Endothelial cell of umbilical vein (primary cell): ENCODE measurements around the gene RDX. TPM values are rescaled to one million over a fixed set of nuclear protein-coding genes. Genes with fewer than 3 reads are reported as not detected.

Experiments
- BruUV-seq: library from RNA; stranded (reverse); fragments of 400-500 nt; replicated peaks from 2 replicates; lab custom pipeline; 2021; lab: Mats Ljungman, UMichigan
- CTCF ChIA-PET: fragments of 300-600, 350-600 bp; sonication (Branson Sonifier 250); formaldehyde crosslinking; loops from one replicate; lab custom pipeline; 2021; ENCODE audit warnings: antibody characterized with exemption, inconsistent platforms; lab: Charles Lee
- POLR2A ChIA-PET: fragments of 300-600, 350-600 bp; sonication (Branson Sonifier 250); formaldehyde crosslinking; loops from one replicate; lab custom pipeline; 2021; ENCODE audit warnings: antibody characterized with exemption, inconsistent platforms; lab: Charles Lee
- DNase-seq: peaks from one replicate; pipeline ENCODE4 v3.0.0-alpha.2; 2011; ENCODE audit warnings: low read depth, low spot score
- FAIRE-seq: peaks from 2 replicates; lab custom pipeline; 2011; peaks lifted over from hg19 to GRCh38; lab: Jason Lieb, UNC
- H2AFZ ChIP-seq: 2 replicates; pipeline ENCODE4 v1.6.0; 2012; ENCODE audit warnings: low read depth, low read length, control low read depth, inconsistent platforms
- H3K27ac ChIP-seq: 2 replicates; pipeline ENCODE4 v1.5.1; 2011; ENCODE audit warnings: low read depth, mild to moderate bottlenecking, control low read depth, low read length, moderate library complexity; ENCODE audit not compliant: insufficient read depth
- H3K27me3 ChIP-seq, 2 experiments: 2 replicates each; pipeline versions ENCODE4 v1.6.0 to v1.6.1; 2011; ENCODE audit warnings: low read length in 2 of 2, mixed read lengths in 1 of 2; ENCODE audit not compliant: control insufficient read depth in 2 of 2, insufficient read depth in 2 of 2
- H3K36me3 ChIP-seq, 2 experiments: 2 replicates in 1 of 2; 3 replicates in 1 of 2; pipeline ENCODE4 v1.5.1; 2011; ENCODE audit warnings: low read length in 2 of 2, mild to moderate bottlenecking in 1 of 2, moderate library complexity in 1 of 2; ENCODE audit not compliant: control insufficient read depth in 2 of 2, insufficient read depth in 2 of 2; ENCODE audit errors: extremely low read depth in 1 of 2
- H3K4me1 ChIP-seq: 3 replicates; pipeline ENCODE4 v1.5.1; 2011; ENCODE audit warnings: mild to moderate bottlenecking, low read length; ENCODE audit not compliant: control insufficient read depth, insufficient read depth; ENCODE audit errors: extremely low read depth
- H3K4me2 ChIP-seq: 2 replicates; pipeline ENCODE4 v1.6.1; 2011; ENCODE audit warnings: low read length, control low read depth, mixed read lengths; ENCODE audit not compliant: insufficient read depth
- H3K4me3 ChIP-seq, 3 experiments: fragments of 200-600 bp in 1 of 3; sonication (generic), shearing (Covaris generic) in 1 of 3; replicated peaks in 1 of 3; 2 replicates each; pipeline ENCODE4 v1.5.1; 2011 to 2016; ENCODE audit warnings: control low read depth in 3 of 3, low read length in 3 of 3, mild to moderate bottlenecking in 2 of 3, inconsistent platforms in 1 of 3, low read depth in 1 of 3, moderate library complexity in 1 of 3; ENCODE audit not compliant: insufficient read depth in 1 of 3
- H3K79me2 ChIP-seq: 2 replicates; pipeline ENCODE4 v1.6.0; 2012; ENCODE audit warnings: low read length, inconsistent platforms; ENCODE audit not compliant: control insufficient read depth, insufficient read depth
- H3K9ac ChIP-seq: replicated peaks from 2 replicates; pipeline ENCODE3; 2011; ENCODE audit warnings: low read length, control low read depth; ENCODE audit not compliant: insufficient read depth; ENCODE audit errors: extremely low read depth
- H3K9me1 ChIP-seq: replicated peaks from 3 replicates; pipeline ENCODE4 v1.6.0; 2011; ENCODE audit warnings: mild to moderate bottlenecking, low read length; ENCODE audit not compliant: control insufficient read depth, insufficient read depth; ENCODE audit errors: extremely low read depth
- H3K9me3 ChIP-seq: replicated peaks from 2 replicates; pipeline ENCODE4 v1.5.1; 2012; ENCODE audit warnings: low read length, inconsistent platforms; ENCODE audit not compliant: control insufficient read depth, insufficient read depth
- H4K20me1 ChIP-seq: replicated peaks from 2 replicates; pipeline ENCODE3; 2011; ENCODE audit warnings: mild to moderate bottlenecking, low read length; ENCODE audit not compliant: control insufficient read depth, insufficient read depth; ENCODE audit errors: extremely low read depth
- CTCF ChIP-seq, 2 donors: IDR thresholded peaks; 1 replicate in 1 of 2; 2 replicates in 1 of 2; pipeline ENCODE4 v1.5.1; 2011; ENCODE audit warnings: low read length in 2 of 2, mild to moderate bottlenecking in 2 of 2, moderate library complexity in 2 of 2, control low read depth in 1 of 2, inconsistent platforms in 1 of 2, low read depth in 1 of 2; ENCODE audit not compliant: insufficient read depth in 1 of 2; ENCODE audit errors: extremely low read depth in 1 of 2
- EZH2 ChIP-seq: IDR thresholded peaks from 2 replicates; pipeline ENCODE4 v1.6.1; 2012; ENCODE audit warnings: borderline replicate concordance, low read depth, mild to moderate bottlenecking, moderate library complexity, low read length, inconsistent platforms; ENCODE audit not compliant: severe bottlenecking
- FOS ChIP-seq: IDR thresholded peaks from 2 replicates; pipeline ENCODE4 v1.6.1; 2011; ENCODE audit warnings: mild to moderate bottlenecking, low read length, moderate library complexity, borderline replicate concordance; ENCODE audit not compliant: insufficient read depth
- GATA2 ChIP-seq: IDR thresholded peaks from 2 replicates; pipeline ENCODE4 v1.7.0; 2011; ENCODE audit warnings: low read depth, mild to moderate bottlenecking, moderate library complexity, mixed read lengths, low read length; ENCODE audit not compliant: insufficient read length, insufficient read depth
- JUN ChIP-seq: IDR thresholded peaks from 2 replicates; pipeline ENCODE4 v1.6.1; 2011; ENCODE audit warnings: borderline replicate concordance, low read depth; ENCODE audit not compliant: insufficient read length, insufficient read depth
- MAX ChIP-seq: IDR thresholded peaks from 2 replicates; pipeline ENCODE4 v1.6.1; 2011; ENCODE audit not compliant: insufficient read depth, insufficient read length
- MYC ChIP-seq: IDR thresholded peaks from one replicate; pipeline ENCODE4 v1.6.1; 2011; ENCODE audit warnings: mild to moderate bottlenecking, low read depth, low read length
- POLR2A ChIP-seq: IDR thresholded peaks from 2 replicates; pipeline ENCODE4 v1.6.1; 2012; ENCODE audit warnings: low read depth, mild to moderate bottlenecking, control low read depth, low read length
- POLR2AphosphoS5 ChIP-seq: IDR thresholded peaks from 2 replicates; pipeline ENCODE4 v1.6.1; 2012; ENCODE audit warnings: low read depth, mild to moderate bottlenecking, control low read depth, low read length, moderate library complexity; ENCODE audit not compliant: insufficient read depth
- dilution Hi-C: fragments of 300-500 bp; cut with MboI; formaldehyde crosslinking; loops from one replicate; pipeline ENCODE4 v1.15.0; 2019; ENCODE audit warnings: low sequenced_read_pairs; ENCODE audit not compliant: extremely low pct_ligation_motif_present
- intact Hi-C: fragments of 100-400 bp; cut with micrococcal nuclease; formaldehyde crosslinking; loops from one replicate; pipeline ENCODE4 v1.10.0; 2022
- polyA plus RNA-seq, 4 experiments: library from polyadenylated mRNA; depleted of rRNA in 3 of 4; stranded (reverse) in 3 of 4; unstranded in 1 of 4; fragments of >200 nt; gene quantifications; 2 replicates each; pipeline versions ENCODE4 v1.2.1 to v1.2.3, GENCODE V29; 2011 to 2012; ENCODE audit warnings: missing spikeins in 1 of 4
- total RNA-seq: library from RNA; stranded (reverse); gene quantifications from 2 replicates; pipeline ENCODE4 v1.2.3, GENCODE V29; 2021

RDX gene
- total and polyA plus RNA-seq, 2 donors (not counting 3 experiments of a cell fraction or from before 2014, with no cell fraction given): 47.9 to 280 TPM

GRCh38 chr11:110162216-110162615 lies 134.2 kb downstream of the RDX start:
- dilution Hi-C loops: no loop called here
- H3K79me2 ChIP-seq: no peaks in the 10 kb centered on the region
- CTCF ChIA-PET: interaction anchor here (1.2 kb wide), 1 partner anchor 223 kb away, joined by 3 read pairs; no protein-coding TSS in a partner anchor

More at GRCh38 chr11:110162216-110162615, 134.2 kb downstream of the RDX start:
- H3K9ac ChIP-seq: no peak overlapping the region
- peaks cover 8 to 10% of the 10 kb centered on the region in 2 experiments for H3K36me3 ChIP-seq
- H3K4me1 ChIP-seq: peaks cover 4% of the 10 kb centered on the region
- H3K27me3 ChIP-seq: no peaks in the 10 kb centered on the region
- H2AFZ ChIP-seq: no peak overlapping the region
- no peak overlapping the region for H3K27ac ChIP-seq
- no peaks in the 10 kb centered on the region for H3K9me1 ChIP-seq
- BruUV-seq: no TSS peak
- FAIRE-seq: no peak
- TF ChIP-seq MAX: no peak
- no peak for TF ChIP-seq EZH2
- TF ChIP-seq FOS: no peak
- TF ChIP-seq JUN: no peak
- TF ChIP-seq POLR2A: no peak
- TF ChIP-seq MYC: no peak
- TF ChIP-seq GATA2: no peak
- no peak for TF ChIP-seq CTCF (IDR thresholded peaks at IDR 0.05; ENCODE audit: extremely low read depth in 1 of 2, insufficient read depth in 1 of 2, low read depth in 1 of 2, low read length in 2 of 2)
- TF ChIP-seq POLR2AphosphoS5: no peak
- POLR2A ChIA-PET: interaction anchor here (0.6 kb wide), 1 partner anchor 104 kb away, joined by 3 read pairs; no protein-coding TSS in a partner anchor
- H3K4me2 ChIP-seq: no peak overlapping the region
- H4K20me1 ChIP-seq: no peaks in the 10 kb centered on the region
- intact Hi-C loops: no loop called here
- H3K4me3 ChIP-seq: no peak overlapping the region
- no peaks in the 10 kb centered on the region for H3K9me3 ChIP-seq
- DNase-seq: no peak
